ENCODE measurements around the gene MAP3K7CL.
A peak's percentile ranks its signal among the peaks of the same experiment; 100 is the strongest.

MAP3K7CL gene

GRCh38 chr21:29168891-29169315 lies 38.5 kb downstream of the MAP3K7CL start:
- DNase-seq (ENCODE audit: low read depth), result no peak

GRCh38 chr21:29170944-29171343 lies 40.5 kb downstream of the MAP3K7CL start:
- DNase-seq (ENCODE audit: low read depth), result no peak

DNA sequence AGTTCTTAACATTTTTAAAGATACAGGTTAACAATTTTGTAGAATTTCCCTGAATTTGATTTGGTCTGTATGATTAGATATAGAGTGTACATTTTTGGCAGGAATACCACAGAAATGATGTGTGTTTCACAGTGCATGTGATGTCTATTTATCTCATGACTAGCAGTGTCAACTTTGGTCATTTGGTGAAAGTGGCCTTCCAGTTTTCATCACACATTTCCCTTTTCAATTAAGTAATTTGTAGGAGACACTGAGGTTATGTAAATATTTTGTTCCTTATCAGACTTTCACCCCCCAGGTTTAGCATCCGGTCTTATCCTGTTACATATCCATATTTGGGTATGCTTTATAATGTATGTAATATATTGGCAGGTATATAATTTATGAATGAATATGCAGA lies 41.8 kb downstream of the MAP3K7CL start:
- DNase-seq (ENCODE audit: low read depth), result no peak

DNA sequence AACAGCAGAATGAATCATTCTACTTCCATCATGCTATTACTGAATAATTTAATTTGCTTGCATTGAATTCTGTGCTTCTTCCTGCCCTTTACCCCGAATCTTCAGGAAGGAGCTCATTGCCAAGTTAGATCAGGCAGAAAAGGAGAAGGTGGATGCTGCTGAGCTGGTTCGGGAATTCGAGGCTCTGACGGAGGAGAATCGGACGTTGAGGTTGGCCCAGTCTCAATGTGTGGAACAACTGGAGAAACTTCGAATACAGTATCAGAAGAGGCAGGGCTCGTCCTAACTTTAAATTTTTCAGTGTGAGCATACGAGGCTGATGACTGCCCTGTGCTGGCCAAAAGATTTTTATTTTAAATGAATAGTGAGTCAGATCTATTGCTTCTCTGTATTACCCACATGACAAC lies 44.2 kb downstream of the MAP3K7CL start:
- DNase-seq (ENCODE audit: low read depth), result no peak

DNA sequence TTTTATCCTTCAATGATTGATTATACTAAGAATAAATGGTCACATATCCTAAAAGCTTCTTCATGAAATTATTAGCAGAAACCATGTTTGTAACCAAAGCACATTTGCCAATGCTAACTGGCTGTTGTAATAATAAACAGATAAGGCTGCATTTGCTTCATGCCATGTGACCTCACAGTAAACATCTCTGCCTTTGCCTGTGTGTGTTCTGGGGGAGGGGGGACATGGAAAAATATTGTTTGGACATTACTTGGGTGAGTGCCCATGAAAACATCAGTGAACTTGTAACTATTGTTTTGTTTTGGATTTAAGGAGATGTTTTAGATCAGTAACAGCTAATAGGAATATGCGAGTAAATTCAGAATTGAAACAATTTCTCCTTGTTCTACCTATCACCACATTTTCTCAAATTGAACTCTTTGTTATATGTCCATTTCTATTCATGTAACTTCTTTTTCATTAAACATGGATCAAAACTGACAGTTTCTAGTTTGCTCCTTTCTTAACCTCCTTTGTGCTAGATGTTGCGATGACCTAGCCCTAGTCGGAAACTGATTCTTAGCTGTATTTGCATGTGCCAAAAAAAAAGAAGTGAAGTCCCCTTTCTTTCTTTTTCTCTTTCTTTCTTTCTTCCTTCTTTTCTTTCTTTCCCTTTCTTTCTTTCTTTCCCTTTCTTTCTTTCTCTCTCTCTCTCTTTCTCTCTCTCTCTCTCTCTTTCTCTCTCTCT lies 45.1 kb downstream of the MAP3K7CL start:
- no peak for DNase-seq (ENCODE audit: low read depth)

DNA sequence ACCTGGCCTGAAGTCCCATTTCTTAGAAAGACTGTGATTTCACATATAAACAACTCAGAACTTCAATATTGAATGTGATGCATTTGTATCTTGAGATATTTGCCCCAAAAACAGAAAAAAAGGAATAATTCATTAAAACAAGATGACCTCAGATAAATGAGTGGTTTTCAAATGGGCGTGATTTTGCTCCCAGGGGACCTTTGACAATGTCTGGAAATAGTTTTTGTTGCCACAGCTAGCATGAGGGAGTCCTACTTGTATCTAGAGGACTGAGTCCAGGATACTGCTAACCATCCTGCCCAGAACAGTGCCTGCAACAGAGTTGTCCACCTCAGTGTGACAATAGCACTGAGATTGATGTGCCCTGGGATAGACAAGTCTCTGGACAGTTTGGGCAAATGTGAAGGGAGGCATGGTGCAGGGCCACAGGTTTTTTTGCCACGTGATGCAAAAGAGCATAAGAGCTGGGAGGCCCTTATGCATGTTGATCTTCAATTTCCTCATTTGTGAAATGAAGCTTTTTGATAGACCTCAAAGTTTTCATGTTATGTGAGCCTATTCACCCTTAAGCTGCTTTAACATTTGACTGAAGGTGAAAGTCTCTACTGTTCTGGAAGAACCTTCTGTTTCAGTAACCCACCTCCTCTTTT lies 46.2 kb downstream of the MAP3K7CL start:
- no peak for DNase-seq (ENCODE audit: low read depth)

GRCh38 chr21:29177800-29178199 lies 47.4 kb downstream of the MAP3K7CL start:
- no peak for DNase-seq (ENCODE audit: low read depth)

GRCh38 chr21:29178926-29179325 lies 48.5 kb downstream of the MAP3K7CL start:
- no peak for DNase-seq (ENCODE audit: low read depth)

DNA sequence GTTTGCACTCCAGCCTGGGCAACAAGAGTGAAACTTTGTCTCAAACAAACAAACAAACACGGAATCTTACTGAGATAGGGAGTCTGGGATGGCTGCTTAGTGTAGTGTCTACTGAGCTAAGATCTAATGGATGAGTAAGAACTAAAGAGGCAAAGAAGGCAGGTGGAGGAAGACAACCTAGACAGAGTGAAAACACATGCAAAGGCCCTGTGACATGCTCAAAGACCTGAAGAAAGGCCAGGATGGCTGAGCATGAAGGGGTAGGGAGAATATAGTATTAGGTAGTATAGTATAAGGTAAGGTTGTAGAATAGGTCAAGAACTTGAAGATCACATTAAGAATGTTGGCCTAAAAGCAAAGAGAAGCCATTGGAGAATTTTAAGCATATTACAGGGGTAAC lies 49.1 kb downstream of the MAP3K7CL start:
- no peak for DNase-seq (ENCODE audit: low read depth)

- DNase-seq (ENCODE audit: low read depth), result no peak
These were observed 51.5 kb downstream of the MAP3K7CL start for GRCh38 chr21:29181799-29182470.

- no peak for DNase-seq (ENCODE audit: low read depth)
These were observed 52.2 kb downstream of the MAP3K7CL start for GRCh38 chr21:29182691-29183092.

GRCh38 chr21:29184037-29184436 lies 53.6 kb downstream of the MAP3K7CL start:
- no peak for DNase-seq (ENCODE audit: low read depth)

- no peak for DNase-seq (ENCODE audit: low read depth)
These were observed 54.7 kb downstream of the MAP3K7CL start for GRCh38 chr21:29185172-29185571.

DNA sequence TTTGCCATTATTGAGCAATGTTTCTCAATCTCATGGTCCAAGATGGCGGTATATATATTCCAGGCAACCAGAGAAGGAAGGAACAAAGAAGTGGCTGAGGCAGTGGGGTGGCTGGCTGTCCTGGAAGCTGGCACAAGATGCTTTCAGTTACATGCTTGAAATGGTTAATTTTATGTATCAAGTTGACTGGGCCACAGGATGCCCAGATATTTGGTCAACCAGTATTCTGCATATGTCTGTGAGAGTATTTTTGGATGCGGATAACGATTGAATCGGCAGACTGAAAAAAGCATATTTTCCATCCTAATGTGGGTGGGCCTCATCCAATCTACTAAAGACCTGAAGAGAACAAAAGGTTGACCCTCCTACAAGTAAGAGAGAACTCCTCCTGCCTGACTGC lies 55.2 kb downstream of the MAP3K7CL start:
- no peak for DNase-seq (ENCODE audit: low read depth)

GRCh38 chr21:29186246-29186645 lies 55.8 kb downstream of the MAP3K7CL start:
- no peak for DNase-seq (ENCODE audit: low read depth)

DNA sequence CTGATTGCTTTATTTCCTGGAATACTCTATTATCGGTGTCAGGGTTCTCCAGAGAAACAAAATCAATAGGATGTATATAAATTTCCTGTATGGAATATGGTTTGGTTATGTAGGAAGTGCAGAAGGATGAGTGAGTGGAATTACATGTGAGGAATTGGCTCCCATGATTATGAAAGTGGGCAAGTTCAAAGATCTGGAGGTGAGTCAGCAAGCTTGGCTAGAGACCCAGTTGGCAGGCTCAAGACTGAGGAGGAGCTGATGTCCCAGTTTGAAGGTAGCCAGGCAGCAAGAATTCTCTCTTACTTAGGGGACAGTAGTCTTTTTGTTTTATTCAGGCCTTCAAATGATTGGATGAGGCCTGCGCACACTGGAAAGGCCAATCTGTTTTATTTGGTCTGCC lies 57.5 kb downstream of the MAP3K7CL start:
- no peak for DNase-seq (ENCODE audit: low read depth)

GRCh38 chr21:29189353-29189752 lies 58.9 kb downstream of the MAP3K7CL start:
- DNase-seq (ENCODE audit: low read depth), result no peak

- no peak for DNase-seq (ENCODE audit: low read depth)
These were observed 60.5 kb downstream of the MAP3K7CL start for GRCh38 chr21:29190923-29191331.

GRCh38 chr21:29193072-29193471 lies 62.6 kb downstream of the MAP3K7CL start:
- no peak for DNase-seq (ENCODE audit: low read depth)

DNA sequence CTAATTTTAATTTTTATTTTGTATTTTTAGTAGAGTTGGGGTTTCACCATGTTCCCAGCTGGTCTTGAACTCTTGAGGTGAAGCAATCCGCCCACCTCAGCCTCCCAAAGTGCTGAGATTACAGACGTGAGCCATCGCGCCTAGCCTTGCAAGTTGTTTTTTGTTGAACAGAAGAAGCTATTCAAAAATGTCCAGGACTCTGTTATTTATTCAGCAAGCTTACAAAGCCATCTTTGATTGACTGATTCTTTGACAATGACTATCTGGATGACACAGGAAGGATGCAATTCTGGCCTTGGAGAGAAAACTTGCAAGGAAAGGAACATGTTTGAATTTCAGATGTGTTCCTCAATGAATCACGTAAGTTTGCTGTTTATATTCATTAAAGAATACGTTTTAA lies 63.5 kb downstream of the MAP3K7CL start:
- no peak for DNase-seq (ENCODE audit: low read depth)

DNA sequence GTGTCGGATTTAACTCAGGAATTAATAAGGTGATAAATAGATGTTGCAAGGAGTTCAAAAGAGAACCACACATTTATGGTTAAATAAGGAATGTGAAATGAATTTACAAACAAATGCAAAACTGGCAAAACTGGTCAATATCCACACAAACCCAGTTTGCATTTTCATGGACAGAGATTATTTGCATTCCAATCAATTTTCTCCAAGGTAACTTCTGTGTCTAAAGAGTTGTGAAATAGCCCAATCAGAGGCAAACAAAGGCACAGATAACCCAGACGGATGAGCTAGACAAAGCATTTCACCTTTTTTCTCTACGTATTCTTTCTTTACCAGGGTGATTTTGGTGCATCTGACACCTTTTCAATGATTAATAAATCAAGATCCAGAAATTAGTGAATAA lies 63.9 kb downstream of the MAP3K7CL start:
- DNase-seq (ENCODE audit: low read depth), result no peak

DNA sequence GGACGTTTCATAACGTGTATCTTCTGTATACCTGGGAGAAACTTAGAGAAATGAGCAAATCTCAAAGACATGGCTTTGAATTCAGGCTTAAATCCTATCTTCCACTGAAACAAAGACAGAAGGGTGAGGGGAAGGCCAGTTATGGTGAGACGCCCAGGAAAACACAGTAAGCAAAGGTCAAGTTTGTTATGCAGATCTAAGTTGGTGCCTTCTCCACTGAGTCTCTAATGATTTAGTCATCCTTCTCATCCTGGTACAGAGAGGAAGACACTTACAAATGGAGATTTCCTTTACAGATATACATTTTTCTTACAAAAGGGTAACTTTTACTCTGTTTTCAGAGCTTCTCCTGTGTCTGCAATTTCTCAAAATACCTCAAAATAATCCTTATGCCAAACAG lies 64.4 kb downstream of the MAP3K7CL start:
- no peak for DNase-seq (ENCODE audit: low read depth)

DNA sequence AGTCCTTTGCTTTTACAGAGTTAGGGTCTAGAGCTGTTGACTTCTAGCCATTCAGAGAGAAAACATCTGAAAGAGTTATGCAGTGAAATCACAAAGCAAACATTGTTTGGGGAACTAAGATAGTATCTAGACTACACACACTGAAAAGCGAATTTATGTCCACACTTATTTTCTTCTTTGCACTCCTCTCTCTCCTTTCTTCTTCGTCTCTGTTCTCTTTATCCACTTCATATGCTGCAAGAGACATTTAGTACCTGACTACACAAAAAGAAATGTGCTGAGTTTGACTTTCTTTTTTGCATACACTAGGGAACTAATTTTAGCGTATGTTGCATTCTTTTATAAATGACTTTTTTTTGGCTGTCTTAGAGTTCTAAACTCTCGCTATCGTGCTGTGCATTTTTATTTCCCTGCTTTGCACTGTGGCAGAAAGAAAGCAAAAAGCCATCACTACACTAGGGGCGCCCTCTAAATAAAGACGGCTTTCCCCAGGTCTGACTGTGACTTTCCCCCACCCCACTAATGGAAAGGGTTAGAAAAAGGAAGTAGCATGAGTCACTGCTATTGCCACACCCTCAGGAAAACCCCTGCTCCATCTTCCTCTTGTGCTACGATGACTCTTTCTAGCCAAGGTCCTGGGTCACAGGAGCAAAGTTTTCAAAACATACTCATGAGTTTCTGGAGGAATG lies 65.7 kb downstream of the MAP3K7CL start:
- DNase-seq (ENCODE audit: low read depth), result peak; percentile 32
